T-helper 17 cell (primary cell): ENCODE measurements around the gene BRSK2. TPM values are rescaled to one million over a fixed set of nuclear protein-coding genes. Genes with fewer than 3 reads are reported as not detected.

Experiments
- ATAC-seq: fragments of 150-1000 bp; cut with Tn5 transposase; 2 replicates; pipeline ENCODE4 v1.10.0; 2021; ENCODE audit warnings: mild to moderate bottlenecking, moderate library complexity
- DNase-seq, 3 donors: peaks; one replicate each; pipeline versions ENCODE4 v3.0.0 to v3.0.0-alpha.2; 2020 to 2021
- H3K9me3 ChIP-seq: one replicate; pipeline ENCODE4 v1.7.0; 2013; ENCODE audit warnings: low read length, mild to moderate bottlenecking; ENCODE audit not compliant: control insufficient read depth, poor library complexity, severe bottlenecking
- H3K27ac Mint-ChIP-seq: one replicate; pipeline ENCODE4 v1.8.0; 2022; ENCODE audit warnings: mild to moderate bottlenecking, moderate library complexity, mixed read lengths
- H3K27me3 Mint-ChIP-seq: one replicate; pipeline ENCODE4 v1.8.0; 2022; ENCODE audit warnings: mixed read lengths
- H3K36me3 Mint-ChIP-seq: one replicate; pipeline ENCODE4 v1.8.0; 2022; ENCODE audit warnings: low read depth, mixed read lengths
- H3K4me1 Mint-ChIP-seq: one replicate; pipeline ENCODE4 v1.8.0; 2022; ENCODE audit warnings: mild to moderate bottlenecking, mixed read lengths
- H3K4me3 Mint-ChIP-seq: one replicate; pipeline ENCODE4 v1.8.0; 2022; ENCODE audit warnings: mild to moderate bottlenecking, moderate library complexity, mixed read lengths
- total RNA-seq, 4 donors: library from RNA in 2 of 4; stranded (reverse) in 2 of 4; gene quantifications; one replicate each; pipeline ENCODE4 v1.2.3 and lab custom pipeline; 2022 to 2026

BRSK2 gene
- total RNA-seq, 2 donors from 2014 or later: 0.23 to 0.25 TPM

DNA sequence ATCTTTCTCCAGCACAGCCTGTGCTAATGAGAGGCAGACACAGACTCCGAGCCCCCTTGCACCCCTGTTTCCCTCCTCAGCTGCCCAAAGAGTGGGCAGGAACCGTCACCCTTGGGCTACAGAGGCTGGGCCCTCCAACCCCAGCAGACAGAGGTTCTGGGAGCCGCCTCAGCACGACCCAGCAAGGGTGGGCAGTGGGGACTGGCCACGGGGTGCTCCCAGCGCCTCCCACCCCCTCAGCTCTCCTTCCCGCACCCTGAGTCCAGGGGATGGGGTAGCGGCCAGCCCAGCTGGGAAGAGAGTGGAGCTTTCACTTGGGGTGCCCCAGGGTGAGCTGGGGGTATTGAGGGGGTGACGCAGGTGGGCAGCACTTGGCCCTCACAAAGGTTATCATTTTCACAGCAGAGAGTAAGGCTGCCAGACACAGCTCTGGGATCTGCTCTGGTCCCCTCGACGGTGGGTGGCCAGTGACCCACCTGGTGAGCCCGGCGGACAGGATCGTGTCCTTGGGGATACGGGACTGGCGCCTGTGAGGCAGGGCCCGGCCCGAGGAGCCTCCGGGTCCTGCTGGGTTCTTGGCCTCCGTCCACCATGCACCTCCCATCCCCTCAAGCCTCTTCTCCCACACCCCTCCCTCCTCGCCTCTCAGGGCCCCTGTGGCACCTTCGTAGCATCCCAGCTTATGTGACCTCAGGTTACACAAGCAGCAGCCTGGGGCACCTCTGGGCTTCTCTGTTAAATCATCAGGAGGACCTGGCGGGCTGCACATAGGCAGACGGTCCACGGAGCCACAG lies 14.4 kb upstream of the BRSK2 start:
- Mint-ChIP-seq H3K36me3 (no peaks in the 10 kb centered on the region), H3K27ac (no peak overlapping the region), H3K27me3 (peaks cover 4% of the 10 kb centered on the region), H3K4me3 (no peak overlapping the region), H3K4me1 (no peaks in the 10 kb centered on the region)
- no peak for ATAC-seq
- DNase-seq: no peak
- H3K9me3 ChIP-seq: no peaks in the 10 kb centered on the region

DNA sequence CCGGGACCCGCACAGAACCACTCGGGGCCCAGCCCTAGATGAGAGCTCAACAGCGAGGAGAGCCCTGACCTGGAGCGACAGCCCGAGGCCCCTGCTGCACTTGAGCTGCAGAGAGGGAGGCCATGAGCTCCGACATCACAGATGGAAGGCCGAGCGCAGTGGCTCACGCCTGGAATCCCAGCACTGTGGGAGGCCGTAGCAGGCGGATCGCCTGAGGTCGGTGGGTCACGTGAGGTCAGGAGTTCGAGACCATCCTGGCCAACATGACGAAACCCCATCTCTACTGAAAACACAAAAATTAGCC lies 13.8 kb upstream of the BRSK2 start:
- DNase-seq (no peak), ATAC-seq (no peak)
- Mint-ChIP-seq H3K27me3 (peaks cover 4% of the 10 kb centered on the region), H3K4me3 (no peak overlapping the region), H3K27ac (no peak overlapping the region), H3K4me1 (no peaks in the 10 kb centered on the region), H3K36me3 (no peaks in the 10 kb centered on the region)
- no peaks in the 10 kb centered on the region for H3K9me3 ChIP-seq

DNA sequence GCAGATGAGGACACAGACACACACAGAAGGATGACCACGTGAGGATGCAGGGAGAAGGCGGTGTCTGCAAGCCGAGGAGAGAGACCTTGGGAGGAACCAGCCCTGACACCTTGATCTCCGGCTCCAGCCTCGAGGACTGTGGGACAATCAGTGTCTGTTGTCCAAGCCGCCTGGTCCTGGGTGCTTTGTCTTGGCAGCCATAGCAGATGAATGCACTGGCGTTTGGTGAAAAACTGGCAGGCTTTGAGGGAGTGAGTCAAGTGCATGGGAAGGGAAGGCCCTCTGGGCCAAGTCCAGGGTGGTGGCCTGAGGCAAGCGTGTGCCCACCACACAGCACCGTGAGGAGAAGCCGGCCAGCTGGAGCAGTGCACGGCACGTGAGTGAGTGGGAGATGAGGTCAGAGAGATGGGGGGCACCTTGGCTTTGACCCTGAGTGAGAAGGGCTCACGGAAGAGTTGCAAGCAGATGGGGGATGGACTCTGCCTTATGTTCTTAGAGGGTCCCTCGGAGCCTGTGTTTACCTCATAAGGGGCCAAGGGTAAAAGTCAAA lies 12.4 kb upstream of the BRSK2 start:
- H3K36me3 Mint-ChIP-seq: no peaks in the 10 kb centered on the region
- peaks cover 2% of the 10 kb centered on the region for H3K4me1 Mint-ChIP-seq
- no peak for DNase-seq
- no peak for ATAC-seq
- peaks cover 4% of the 10 kb centered on the region for H3K27me3 Mint-ChIP-seq
- H3K4me3 Mint-ChIP-seq: no peak overlapping the region
- no peak overlapping the region for H3K27ac Mint-ChIP-seq
- no peaks in the 10 kb centered on the region for H3K9me3 ChIP-seq

DNA sequence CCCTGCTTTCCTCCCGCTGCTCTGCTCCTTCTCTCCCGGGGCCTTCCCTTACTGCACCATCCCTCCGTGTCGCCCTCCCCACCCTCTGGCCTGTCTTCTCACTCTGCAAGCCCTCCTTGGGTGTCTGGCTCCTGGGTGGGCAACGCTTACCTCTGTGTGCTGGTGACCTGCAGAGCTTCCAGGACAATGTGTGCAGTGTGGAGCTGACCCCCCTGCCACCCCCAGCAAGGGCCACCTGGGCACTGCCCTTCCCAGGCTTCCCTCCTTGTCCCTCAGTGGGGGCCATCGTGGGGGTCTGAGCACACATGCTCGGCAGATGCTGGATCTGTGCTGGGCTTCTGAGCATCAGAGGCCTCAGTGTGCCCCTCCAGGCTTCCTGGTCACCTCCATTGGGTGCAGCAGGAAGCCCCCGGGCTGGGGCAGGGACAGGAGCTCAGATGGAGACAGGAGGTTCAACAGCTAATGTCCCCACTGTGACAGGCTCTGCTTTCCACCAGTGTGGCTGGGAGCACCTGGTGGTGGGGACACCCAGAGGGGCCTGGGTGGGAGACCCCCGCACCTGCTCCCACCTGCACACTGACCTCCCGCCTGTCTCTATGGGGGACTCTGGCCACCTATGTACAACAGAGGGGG lies 7.8 kb upstream of the BRSK2 start:
- DNase-seq: no peak
- Mint-ChIP-seq H3K4me3 (peak overlapping the region; percentile 73), H3K4me1 (peaks cover 3% of the 10 kb centered on the region), H3K27ac (peak overlapping the region; percentile 84), H3K36me3 (no peaks in the 10 kb centered on the region), H3K27me3 (no peaks in the 10 kb centered on the region)
- no peak for ATAC-seq
- no peaks in the 10 kb centered on the region for H3K9me3 ChIP-seq

DNA sequence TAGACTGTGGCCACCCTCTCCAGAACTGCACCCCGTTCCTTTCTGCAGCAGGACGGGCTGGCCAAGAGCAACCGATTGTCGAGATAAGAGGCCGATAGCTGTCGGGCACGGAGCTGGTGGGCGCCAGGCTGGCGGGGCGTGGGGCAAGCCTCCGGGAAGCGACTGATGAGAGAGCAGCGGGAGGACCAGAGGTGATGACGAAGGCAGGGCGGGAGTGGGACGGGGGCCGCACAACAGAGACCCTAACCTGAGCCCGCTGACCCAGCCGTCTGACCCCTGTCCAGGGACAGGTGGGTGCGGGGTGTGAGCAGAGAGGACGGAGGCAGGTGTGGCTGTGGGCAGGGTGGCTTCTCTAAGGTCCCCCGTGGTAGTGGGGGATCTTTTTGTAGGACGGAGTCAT lies 7.3 kb upstream of the BRSK2 start:
- Mint-ChIP-seq H3K27me3 (no peaks in the 10 kb centered on the region), H3K36me3 (no peaks in the 10 kb centered on the region), H3K27ac (peak overlapping the region; percentile 84), H3K4me1 (peaks cover 4% of the 10 kb centered on the region), H3K4me3 (peak overlapping the region; percentile 73)
- ATAC-seq (no peak), DNase-seq (no peak)
- no peaks in the 10 kb centered on the region for H3K9me3 ChIP-seq

DNA sequence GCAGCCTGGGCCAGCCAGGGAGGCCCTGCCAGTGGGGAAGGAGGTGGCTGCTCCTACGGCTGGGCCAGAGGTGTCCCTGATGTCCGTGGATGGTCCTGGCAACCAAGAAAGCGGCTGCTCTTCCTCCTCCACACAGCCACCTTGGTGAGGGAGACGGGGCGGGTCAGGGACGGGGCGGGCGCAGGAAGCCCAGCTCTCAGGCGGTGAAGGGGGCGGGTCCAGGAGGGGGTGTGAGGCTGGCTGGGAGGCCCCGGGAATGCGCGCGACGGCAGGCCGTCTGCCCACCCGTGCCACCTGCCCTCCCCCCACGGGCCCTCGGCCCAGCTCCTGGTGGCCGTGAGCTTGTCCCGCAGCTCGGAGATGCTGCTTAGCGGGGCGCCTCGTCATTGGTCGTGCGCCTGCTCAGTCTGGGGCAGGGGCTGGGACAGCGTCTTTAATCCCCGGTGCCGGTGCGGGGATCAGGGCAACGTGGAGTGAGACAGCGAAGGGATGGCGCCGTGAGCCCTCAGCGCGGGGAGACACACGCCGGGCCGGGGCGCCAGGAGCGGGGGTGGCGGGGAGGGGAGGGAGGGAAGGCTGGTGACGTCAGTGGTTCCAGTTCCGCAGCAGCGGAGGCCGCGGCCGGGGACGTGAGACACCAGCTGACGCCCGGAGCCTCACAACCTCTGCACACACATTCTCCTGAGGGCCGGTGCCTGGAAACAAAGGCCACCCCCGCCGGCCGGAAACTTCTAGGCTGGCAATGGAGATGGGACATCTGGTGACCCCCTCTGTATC lies 6.7 kb upstream of the BRSK2 start:
- peaks cover 8% of the 10 kb centered on the region for H3K4me1 Mint-ChIP-seq
- no peaks in the 10 kb centered on the region for H3K9me3 ChIP-seq
- H3K36me3 Mint-ChIP-seq: no peaks in the 10 kb centered on the region
- peak; percentile 85 for ATAC-seq
- H3K27ac Mint-ChIP-seq: peak overlapping the region; percentile 84
- H3K4me3 Mint-ChIP-seq: peak overlapping the region; percentile 73
- DNase-seq: peak; percentile 55 to 73 (median 71)
- H3K27me3 Mint-ChIP-seq: no peaks in the 10 kb centered on the region

DNA sequence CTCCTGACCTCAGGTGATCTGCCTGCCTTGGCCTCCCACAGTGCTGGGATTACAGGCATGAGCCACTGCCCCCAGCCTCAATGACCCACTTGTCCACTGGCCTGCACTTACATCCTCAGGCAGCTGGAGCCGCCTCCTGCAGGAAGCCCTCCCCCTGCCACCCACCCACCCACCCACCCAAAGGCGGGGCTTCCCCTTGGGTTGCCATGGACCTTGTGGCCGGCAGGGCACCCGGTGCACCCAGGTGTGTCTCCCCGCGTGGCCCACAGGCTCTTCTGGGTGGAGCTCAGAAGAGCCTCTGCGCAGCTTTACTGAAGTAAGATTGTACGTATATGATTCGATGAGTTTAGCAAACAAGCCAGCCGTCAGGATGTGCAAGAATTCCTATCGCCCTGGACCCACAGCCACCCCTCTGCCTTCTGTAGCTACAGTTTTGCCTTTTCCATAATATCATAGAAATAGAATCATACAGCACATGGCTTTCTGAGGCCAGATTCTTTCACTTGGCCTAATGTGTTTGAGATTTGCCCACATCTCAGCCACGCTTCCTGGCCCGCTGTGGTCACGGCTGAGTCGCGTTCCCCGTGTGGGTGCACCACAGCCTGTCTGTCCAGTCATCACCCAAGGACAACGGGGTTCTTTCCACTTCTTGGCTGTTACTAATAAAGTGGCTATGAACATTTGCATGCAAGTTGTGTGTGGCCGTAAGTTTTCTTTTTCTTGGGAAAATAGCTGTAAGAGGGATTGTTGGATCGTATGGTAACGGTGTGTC lies 5.3 kb upstream of the BRSK2 start:
- ATAC-seq (no peak), DNase-seq (no peak)
- Mint-ChIP-seq H3K27me3 (no peaks in the 10 kb centered on the region), H3K36me3 (no peaks in the 10 kb centered on the region), H3K4me3 (no peak overlapping the region), H3K4me1 (peaks cover 9% of the 10 kb centered on the region), H3K27ac (peak overlapping the region; percentile 84)
- no peaks in the 10 kb centered on the region for H3K9me3 ChIP-seq

DNA sequence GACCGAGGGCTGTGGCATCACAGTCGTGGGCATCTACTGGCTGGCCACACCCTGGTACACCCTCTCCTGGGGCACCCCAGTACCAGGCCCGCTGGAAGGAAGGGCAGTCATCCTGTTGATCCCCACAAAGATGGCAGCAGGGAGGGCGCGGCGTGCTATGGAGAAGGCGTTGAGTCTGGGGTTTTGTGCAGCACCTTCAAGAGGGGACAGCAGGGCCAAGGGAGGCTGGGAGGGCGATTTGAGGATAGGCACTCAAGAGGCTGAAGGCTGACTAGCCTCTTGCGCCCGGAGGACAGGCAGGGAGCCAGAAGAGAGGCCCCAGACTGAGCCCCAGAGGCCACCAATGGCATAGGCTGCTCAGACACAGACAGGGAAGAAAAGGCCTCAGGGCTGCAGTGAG lies 2.2 kb upstream of the BRSK2 start:
- peaks cover 16% of the 10 kb centered on the region for H3K27me3 Mint-ChIP-seq
- H3K36me3 Mint-ChIP-seq: no peaks in the 10 kb centered on the region
- H3K27ac Mint-ChIP-seq: no peak overlapping the region
- H3K4me3 Mint-ChIP-seq: peak overlapping the region; percentile 75
- H3K9me3 ChIP-seq: no peaks in the 10 kb centered on the region
- ATAC-seq: no peak
- peaks cover 8% of the 10 kb centered on the region for H3K4me1 Mint-ChIP-seq
- DNase-seq: no peak

DNA sequence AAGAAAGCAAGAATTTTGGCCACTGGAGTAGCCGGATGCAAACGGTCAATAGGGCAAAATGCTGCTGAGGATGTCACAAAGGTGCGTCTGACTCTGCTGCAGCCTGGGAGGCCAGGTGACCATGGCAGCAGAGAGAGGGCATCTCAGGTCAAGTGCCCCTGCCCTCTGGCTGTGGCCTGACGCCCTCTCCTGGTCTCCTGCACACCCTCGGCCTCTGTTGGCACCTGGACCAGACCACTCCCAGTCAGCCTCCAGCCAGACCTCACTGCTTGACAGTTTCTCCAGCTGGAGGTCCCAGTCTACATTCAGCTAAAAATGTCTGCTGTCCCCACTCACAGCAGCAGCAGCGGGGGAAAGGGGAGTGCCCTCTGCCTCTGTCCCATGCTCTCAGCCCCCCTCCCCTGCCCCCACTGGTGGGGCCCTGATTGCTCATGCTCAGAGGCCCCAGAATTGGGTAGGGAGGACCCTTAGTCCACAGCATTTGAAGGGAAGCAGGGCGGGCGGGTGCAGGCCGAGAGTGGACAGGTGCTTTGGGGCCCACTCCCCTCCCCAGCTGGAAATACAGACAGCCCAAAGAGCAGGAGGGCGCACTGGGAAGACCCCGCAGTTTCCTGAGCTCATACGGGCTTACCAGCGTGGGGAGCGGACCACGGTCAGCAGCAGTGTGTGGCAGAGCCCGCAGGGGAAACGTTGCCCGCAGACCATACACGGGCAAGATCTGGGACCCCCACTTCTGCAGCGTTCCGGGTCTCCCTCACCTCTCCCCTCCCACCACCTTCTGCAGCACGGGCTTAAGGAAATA lies 1.6 kb upstream of the BRSK2 start:
- ATAC-seq: no peak
- H3K27me3 Mint-ChIP-seq: peaks cover 22% of the 10 kb centered on the region
- DNase-seq: no peak
- no peak overlapping the region for H3K27ac Mint-ChIP-seq
- no peaks in the 10 kb centered on the region for H3K36me3 Mint-ChIP-seq
- no peaks in the 10 kb centered on the region for H3K9me3 ChIP-seq
- peaks cover 8% of the 10 kb centered on the region for H3K4me1 Mint-ChIP-seq
- peak overlapping the region; percentile 75 for H3K4me3 Mint-ChIP-seq

DNA sequence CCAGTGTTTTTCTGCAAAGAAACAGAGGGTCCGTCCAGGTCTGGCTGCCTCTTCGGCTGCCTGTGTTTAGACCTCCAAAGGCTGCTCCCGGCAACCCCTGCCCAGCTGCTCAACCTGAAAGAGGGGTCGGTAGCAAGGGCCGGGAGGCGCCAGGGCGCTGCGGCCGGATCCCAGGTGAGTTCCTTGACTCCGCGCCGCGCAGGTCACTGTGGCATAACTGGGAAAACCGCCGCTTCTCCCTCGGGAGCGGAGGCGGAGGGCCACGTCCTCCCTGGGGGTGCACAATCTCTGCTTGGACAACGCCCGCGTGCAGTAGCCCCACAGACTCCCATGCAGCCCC lies 1.0 kb upstream of the BRSK2 start:
- peak overlapping the region; percentile 78 for H3K4me3 Mint-ChIP-seq
- H3K4me1 Mint-ChIP-seq: peaks cover 11% of the 10 kb centered on the region
- H3K36me3 Mint-ChIP-seq: no peaks in the 10 kb centered on the region
- H3K27ac Mint-ChIP-seq: no peak overlapping the region
- ATAC-seq (no peak), DNase-seq (no peak)
- H3K27me3 Mint-ChIP-seq: peaks cover 26% of the 10 kb centered on the region
- H3K9me3 ChIP-seq: no peaks in the 10 kb centered on the region

DNA sequence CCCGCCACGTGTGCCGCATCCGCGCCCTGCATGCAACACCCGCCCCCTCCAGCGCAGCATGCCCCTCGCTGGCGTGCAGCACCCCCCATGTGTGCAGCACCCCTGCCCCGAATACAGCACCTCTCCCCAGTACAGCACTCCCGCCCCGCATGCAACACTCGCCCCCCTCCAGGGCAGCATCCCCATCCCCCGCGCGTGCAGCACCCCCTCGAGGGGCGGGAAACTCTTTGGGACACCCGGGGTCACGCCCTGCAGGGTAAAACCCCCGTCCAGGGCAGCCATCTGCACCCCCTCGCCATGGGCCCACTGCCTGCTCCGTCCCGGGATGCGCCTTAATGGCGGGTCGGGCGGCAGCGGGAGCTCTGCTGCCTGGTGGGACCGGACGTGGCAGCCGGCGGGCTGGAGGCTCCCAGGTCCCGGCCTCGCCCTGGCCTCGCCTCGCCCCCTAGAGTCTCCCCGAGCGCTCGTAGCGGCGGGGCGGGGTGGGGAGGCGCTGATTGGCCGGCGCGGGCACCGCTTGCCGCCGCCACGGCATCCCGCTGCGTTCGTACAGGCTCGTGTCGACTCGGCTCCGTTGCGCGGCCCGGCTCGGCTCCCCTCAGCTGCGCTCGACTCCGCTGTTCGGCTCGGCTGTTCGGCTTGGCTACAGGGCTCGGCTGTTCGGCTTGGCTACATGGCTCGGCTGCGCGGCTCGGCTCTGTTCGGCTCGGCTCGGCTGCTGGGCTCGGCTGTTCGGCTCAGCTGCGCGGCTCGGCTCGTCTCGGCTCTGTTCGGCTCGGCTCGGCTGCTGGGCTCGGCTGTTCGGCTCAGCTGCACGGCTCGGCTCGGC lies 417 bp upstream of the BRSK2 start:
- peak; percentile 92 to 98 (median 95) for DNase-seq
- Mint-ChIP-seq H3K4me3 (peak overlapping the region; percentile 78), H3K4me1 (peaks cover 11% of the 10 kb centered on the region), H3K27me3 (peaks cover 26% of the 10 kb centered on the region), H3K36me3 (no peaks in the 10 kb centered on the region), H3K27ac (no peak overlapping the region)
- no peaks in the 10 kb centered on the region for H3K9me3 ChIP-seq
- peak; percentile 97 for ATAC-seq
